PC-9 (cell line): Measurements from ENCODE around the gene LRATD1. TPM values are rescaled to one million over a fixed set of nuclear protein-coding genes. Genes with fewer than 3 reads are reported as not detected.

Experiments
- BruUV-seq: library from RNA; stranded (reverse); fragments of 400-500 nt; replicated peaks from 2 replicates; lab custom pipeline; 2021; lab: Mats Ljungman, UMichigan
- CTCF ChIA-PET: fragments of 300-600 bp; sonication (Branson Sonifier 250); formaldehyde crosslinking; loops from one replicate; lab custom pipeline; 2022; ENCODE audit warnings: antibody characterized with exemption; lab: Charles Lee
- POLR2A ChIA-PET: fragments of 300-600 bp; sonication (Branson Sonifier 250); formaldehyde crosslinking; loops from one replicate; lab custom pipeline; 2022; ENCODE audit warnings: antibody characterized with exemption; ENCODE audit not compliant: unreplicated experiment; lab: Charles Lee
- DNase-seq, 2 experiments: peaks; one replicate each; pipeline versions ENCODE4 v3.0.0 to v3.0.0-alpha.2; 2015 to 2022; ENCODE audit warnings: mixed read lengths in 1 of 2
- H2AFZ ChIP-seq: fragments of 200-600 bp; sonication (generic); 2 replicates; pipeline ENCODE4 v1.8.1; 2017; ENCODE audit warnings: antibody characterized with exemption
- H3F3A ChIP-seq: fragments of 200-600 bp; sonication (generic); 2 replicates; pipeline ENCODE4 v1.8.1; 2017; ENCODE audit warnings: antibody characterized with exemption, mild to moderate bottlenecking, low read depth; ENCODE audit not compliant: insufficient read depth
- H3K27ac ChIP-seq: fragments of 200-600 bp; sonication (generic); 2 replicates; pipeline ENCODE4 v1.6.1; 2016; ENCODE audit warnings: mixed run types
- H3K27me3 ChIP-seq: fragments of 200-600 bp; sonication (generic); 2 replicates; pipeline ENCODE4 v1.6.1; 2016; ENCODE audit warnings: low read depth, mixed run types; ENCODE audit not compliant: insufficient read depth
- H3K36me3 ChIP-seq: fragments of 200-600 bp; sonication (generic); 2 replicates; pipeline ENCODE4 v1.6.1; 2016; ENCODE audit warnings: low read depth, mixed run types
- H3K4me1 ChIP-seq: fragments of 200-600 bp; sonication (generic); replicated peaks from 2 replicates; pipeline ENCODE4 v1.6.1; 2016; ENCODE audit warnings: mixed run types; ENCODE audit not compliant: insufficient read depth
- H3K4me2 ChIP-seq: fragments of 200-600 bp; sonication (generic); 2 replicates; pipeline ENCODE4 v1.6.1; 2017; ENCODE audit warnings: mixed run types
- H3K4me3 ChIP-seq: fragments of 200-600 bp; sonication (generic); 2 replicates; pipeline ENCODE4 v1.6.1; 2016; ENCODE audit warnings: mixed run types
- H3K79me2 ChIP-seq: fragments of 200-600 bp; sonication (generic); 2 replicates; pipeline ENCODE4 v1.6.1; 2017; ENCODE audit warnings: low read depth, mixed run types
- H3K9me2 ChIP-seq: fragments of 200-600 bp; sonication (generic); 2 replicates; pipeline ENCODE4 v1.8.1; 2017; ENCODE audit warnings: mild to moderate bottlenecking; ENCODE audit not compliant: insufficient read depth
- H3K9me3 ChIP-seq: fragments of 200-600 bp; sonication (generic); 2 replicates; pipeline ENCODE4 v1.8.1; 2016; ENCODE audit warnings: low read depth; ENCODE audit not compliant: insufficient read depth
- H4K20me1 ChIP-seq: fragments of 200-600 bp; sonication (generic); 2 replicates; pipeline ENCODE4 v1.8.1; 2017; ENCODE audit not compliant: insufficient read depth
- CTCF ChIP-seq: fragments of 200-600 bp; sonication (generic); conservative IDR thresholded peaks from 2 replicates; pipeline ENCODE4 v1.6.1; 2017; ENCODE audit warnings: mixed run types, antibody characterized with exemption, mild to moderate bottlenecking, moderate library complexity
- EZH2 ChIP-seq: fragments of 200-600 bp; sonication (generic); IDR thresholded peaks from 2 replicates; pipeline ENCODE4 v1.8.0; 2017; ENCODE audit warnings: antibody characterized with exemption, low read depth
- intact Hi-C: fragments of 100-400 bp; cut with micrococcal nuclease; formaldehyde crosslinking; loops from one replicate; pipeline ENCODE4 v1.10.0; 2022; ENCODE audit not compliant: unreplicated experiment
- total RNA-seq: library from RNA; stranded (reverse); gene quantifications from 2 replicates; pipeline ENCODE4 v1.2.3, GENCODE V29; 2021

Gene LRATD1
- total RNA-seq, 1 experiment from 2014 or later = 3.8 TPM

GRCh38 chr2:14673351-14673875, 40.9 kb downstream of the LRATD1 start:
- no peak for TF ChIP-seq EZH2
- TF ChIP-seq CTCF = no peak
- Histone ChIP-seq H2AFZ (no peak overlapping the region), H3K4me1 (no peaks in the 10 kb centered on the region), H3K4me2 (no peak overlapping the region), H3F3A (no peaks in the 10 kb centered on the region), H3K9me3 (no peaks in the 10 kb centered on the region), H3K4me3 (no peak overlapping the region), H3K36me3 (no peaks in the 10 kb centered on the region), H3K27ac (no peak overlapping the region), H3K9me2 (no peaks in the 10 kb centered on the region), H3K79me2 (no peaks in the 10 kb centered on the region), H3K27me3 (no peaks in the 10 kb centered on the region), H4K20me1 (no peaks in the 10 kb centered on the region)
- POLR2A ChIA-PET = interaction anchor here (0.7 kb wide), 1 partner anchor 153 kb away, joined by 8 read pairs; no protein-coding TSS in a partner anchor
- BruUV-seq = no TSS peak
- DNase-seq = no peak
- CTCF ChIA-PET = no interaction called here
- intact Hi-C loops = no loop called here

GRCh38 chr2:14675489-14675888, 43.0 kb downstream of the LRATD1 start:
- no peak overlapping the region for H2AFZ ChIP-seq
- no peak overlapping the region for H3K4me2 ChIP-seq
- H3F3A ChIP-seq = no peaks in the 10 kb centered on the region
- no peaks in the 10 kb centered on the region for H3K9me2 ChIP-seq
- BruUV-seq = no TSS peak
- no peak overlapping the region for H3K27ac ChIP-seq
- no peaks in the 10 kb centered on the region for H3K9me3 ChIP-seq
- intact Hi-C loops = no loop called here
- no peaks in the 10 kb centered on the region for H3K79me2 ChIP-seq
- H3K4me3 ChIP-seq = no peak overlapping the region
- ChIA-PET POLR2A (no interaction called here), CTCF (no interaction called here)
- H4K20me1 ChIP-seq = no peaks in the 10 kb centered on the region; the same call in 1 of the 2 replicates
- H3K36me3 ChIP-seq = no peaks in the 10 kb centered on the region
- no peaks in the 10 kb centered on the region for H3K4me1 ChIP-seq
- no peak for TF ChIP-seq CTCF
- TF ChIP-seq EZH2 = no peak
- no peak for DNase-seq
- no peaks in the 10 kb centered on the region for H3K27me3 ChIP-seq

DNA sequence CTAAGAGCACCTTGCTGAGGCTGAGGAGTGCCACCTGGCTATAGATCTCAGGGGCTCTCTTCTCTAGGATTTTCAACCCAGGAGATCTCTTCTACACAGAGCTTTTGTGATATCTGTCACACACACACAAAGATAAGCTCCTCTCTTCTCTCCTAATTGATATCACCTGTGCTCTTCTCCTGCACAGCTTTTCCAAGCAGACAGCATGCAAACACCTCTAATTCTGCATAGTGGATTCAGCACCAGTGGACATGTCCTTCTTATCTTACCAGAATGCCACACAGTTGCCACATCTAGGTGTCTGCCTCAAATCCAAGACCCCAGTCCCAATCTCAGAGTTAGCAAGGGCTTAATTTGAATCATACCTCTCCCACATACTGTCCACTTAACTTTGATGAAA, 43.9 kb downstream of the LRATD1 start:
- ChIA-PET POLR2A (no interaction called here), CTCF (no interaction called here)
- TF ChIP-seq EZH2 = no peak
- TF ChIP-seq CTCF = no peak
- DNase-seq = no peak
- no peaks in the 10 kb centered on the region for H3K4me1 ChIP-seq
- H2AFZ ChIP-seq = no peak overlapping the region
- no TSS peak for BruUV-seq
- no peaks in the 10 kb centered on the region for H3K9me3 ChIP-seq
- H3K4me3 ChIP-seq = no peak overlapping the region
- no peaks in the 10 kb centered on the region for H3K9me2 ChIP-seq
- no peak overlapping the region for H3K27ac ChIP-seq
- no peak overlapping the region for H3K4me2 ChIP-seq
- no peaks in the 10 kb centered on the region for H3K27me3 ChIP-seq
- H4K20me1 ChIP-seq = no peaks in the 10 kb centered on the region; the same call in 1 of the 2 replicates
- no peaks in the 10 kb centered on the region for H3K36me3 ChIP-seq
- no peaks in the 10 kb centered on the region for H3F3A ChIP-seq
- H3K79me2 ChIP-seq = no peaks in the 10 kb centered on the region
- intact Hi-C loops = no loop called here
